ENCODE data around the gene APOBEC3B. TPM values are rescaled to one million over a fixed set of nuclear protein-coding genes. Genes with fewer than 3 reads are reported as not detected.

Gene APOBEC3B
- total RNA-seq, 1 donor from 2014 or later: 15.2 TPM

- Histone ChIP-seq H3K27me3 (ENCODE audit: control insufficient read depth, insufficient read depth, low read length) (peaks cover 20% of the 10 kb centered on the region), H3K4me3 (ENCODE audit: low read depth, low read length) (no peak overlapping the region), H3K36me3 (ENCODE audit: control insufficient read depth, insufficient read depth, low read length) (no peaks in the 10 kb centered on the region)
- TF ChIP-seq CTCF (IDR thresholded peaks at IDR 0.05; ENCODE audit: insufficient read depth, low read length, poor library complexity, severe bottlenecking): no peak
- DNase-seq (ENCODE audit: low read depth): no peak
These were observed 29.1 kb upstream of the APOBEC3B start for GRCh38 chr22:38953091-38953490.

- DNase-seq (ENCODE audit: low read depth): no peak
- Histone ChIP-seq H3K4me3 (ENCODE audit: low read depth, low read length) (no peak overlapping the region), H3K36me3 (ENCODE audit: control insufficient read depth, insufficient read depth, low read length) (no peaks in the 10 kb centered on the region), H3K27me3 (ENCODE audit: control insufficient read depth, insufficient read depth, low read length) (peaks cover 12% of the 10 kb centered on the region)
- TF ChIP-seq CTCF (IDR thresholded peaks at IDR 0.05; ENCODE audit: insufficient read depth, low read length, poor library complexity, severe bottlenecking): no peak
These were observed 28.4 kb upstream of the APOBEC3B start for GRCh38 chr22:38953577-38954413.

GRCh38 chr22:38954414-38955043 lies 27.6 kb upstream of the APOBEC3B start:
- Histone ChIP-seq H3K4me3 (ENCODE audit: low read depth, low read length) (no peak overlapping the region), H3K36me3 (ENCODE audit: control insufficient read depth, insufficient read depth, low read length) (no peaks in the 10 kb centered on the region), H3K27me3 (ENCODE audit: control insufficient read depth, insufficient read depth, low read length) (peaks cover 12% of the 10 kb centered on the region)
- no peak for DNase-seq (ENCODE audit: low read depth)
- TF ChIP-seq CTCF (IDR thresholded peaks at IDR 0.05; ENCODE audit: insufficient read depth, low read length, poor library complexity, severe bottlenecking): no peak

GRCh38 chr22:38955250-38955905 lies 26.8 kb upstream of the APOBEC3B start:
- H3K36me3 ChIP-seq (ENCODE audit: control insufficient read depth, insufficient read depth, low read length): no peaks in the 10 kb centered on the region
- H3K4me3 ChIP-seq (ENCODE audit: low read depth, low read length): no peak overlapping the region
- no peak for DNase-seq (ENCODE audit: low read depth)
- peaks cover 8% of the 10 kb centered on the region for H3K27me3 ChIP-seq (ENCODE audit: control insufficient read depth, insufficient read depth, low read length)
- no peak for TF ChIP-seq CTCF (IDR thresholded peaks at IDR 0.05; ENCODE audit: insufficient read depth, low read length, poor library complexity, severe bottlenecking)

GRCh38 chr22:38955926-38956325 lies 26.2 kb upstream of the APOBEC3B start:
- no peaks in the 10 kb centered on the region for H3K36me3 ChIP-seq (ENCODE audit: control insufficient read depth, insufficient read depth, low read length)
- H3K27me3 ChIP-seq (ENCODE audit: control insufficient read depth, insufficient read depth, low read length): peaks cover 6% of the 10 kb centered on the region
- no peak overlapping the region for H3K4me3 ChIP-seq (ENCODE audit: low read depth, low read length)
- no peak for TF ChIP-seq CTCF (IDR thresholded peaks at IDR 0.05; ENCODE audit: insufficient read depth, low read length, poor library complexity, severe bottlenecking)
- no peak for DNase-seq (ENCODE audit: low read depth)

Data from kidney epithelial cell (primary cell).